HUES6 (cell line): ENCODE data around the gene KCNA5.

ENCODE experiments used
- H3K27ac ChIP-seq: 2 replicates; pipeline ENCODE4 v1.7.0; 2013; ENCODE audit warnings: low read depth, mild to moderate bottlenecking, low read length, inconsistent platforms
- H3K27me3 ChIP-seq: 2 replicates; pipeline ENCODE4 v1.6.1; 2013; ENCODE audit warnings: low read length; ENCODE audit not compliant: control insufficient read depth, insufficient read depth
- H3K36me3 ChIP-seq: 2 replicates; pipeline ENCODE4 v1.6.1; 2013; ENCODE audit warnings: low read length; ENCODE audit not compliant: control insufficient read depth, insufficient read depth
- H3K4me1 ChIP-seq: 2 replicates; pipeline ENCODE4 v1.6.1; 2013; ENCODE audit warnings: low read length; ENCODE audit not compliant: control insufficient read depth, insufficient read depth
- H3K4me3 ChIP-seq: 2 replicates; pipeline ENCODE4 v1.5.1; 2013; ENCODE audit warnings: low read depth, low read length
- H3K9ac ChIP-seq: one replicate; pipeline ENCODE4 v1.6.1; 2013; ENCODE audit warnings: mild to moderate bottlenecking, low read length
- H3K9me3 ChIP-seq: 2 replicates; pipeline ENCODE4 v1.6.1; 2013; ENCODE audit warnings: low read depth, low read length; ENCODE audit not compliant: control insufficient read depth, insufficient read depth

The KCNA5 gene

GRCh38 chr12:5039815-5040214 lies 3.9 kb upstream of the KCNA5 start:
- no peak overlapping the region for H3K9ac ChIP-seq
- H3K4me3 ChIP-seq: no peak overlapping the region
- H3K4me1 ChIP-seq: peaks cover 11% of the 10 kb centered on the region
- H3K27ac ChIP-seq: no peak overlapping the region
- no peaks in the 10 kb centered on the region for H3K9me3 ChIP-seq
- H3K27me3 ChIP-seq: peaks cover 50% of the 10 kb centered on the region
- H3K36me3 ChIP-seq: no peaks in the 10 kb centered on the region

GRCh38 chr12:5040368-5040767 lies 3.3 kb upstream of the KCNA5 start:
- Histone ChIP-seq H3K4me3 (no peak overlapping the region), H3K27ac (no peak overlapping the region), H3K9me3 (no peaks in the 10 kb centered on the region), H3K27me3 (peaks cover 55% of the 10 kb centered on the region), H3K36me3 (no peaks in the 10 kb centered on the region), H3K4me1 (peaks cover 11% of the 10 kb centered on the region), H3K9ac (no peak overlapping the region)

GRCh38 chr12:5044420-5045295 lies 979 bp downstream of the KCNA5 start:
- H3K9ac ChIP-seq: peak overlapping the region; percentile 24
- H3K27me3 ChIP-seq: peaks cover 81% of the 10 kb centered on the region

GRCh38 chr12:5047094-5047493 lies 3.4 kb downstream of the KCNA5 start:
- Histone ChIP-seq H3K4me1 (peaks cover 11% of the 10 kb centered on the region; the same call in 1 of the 2 replicates), H3K4me3 (no peak overlapping the region), H3K9ac (no peak overlapping the region), H3K27ac (no peak overlapping the region), H3K9me3 (no peaks in the 10 kb centered on the region), H3K27me3 (peaks cover 58% of the 10 kb centered on the region), H3K36me3 (no peaks in the 10 kb centered on the region)

More at GRCh38 chr12:5044420-5045295, 979 bp downstream of the KCNA5 start:
- H3K9me3 ChIP-seq: no peaks in the 10 kb centered on the region
- H3K4me1 ChIP-seq: peaks cover 11% of the 10 kb centered on the region; the same call in 1 of the 2 replicates
- no peak overlapping the region for H3K27ac ChIP-seq
- H3K4me3 ChIP-seq: peak overlapping the region; percentile 68
- H3K36me3 ChIP-seq: no peaks in the 10 kb centered on the region

- peaks cover 55% of the 10 kb centered on the region for H3K27me3 ChIP-seq
- no peak overlapping the region for H3K27ac ChIP-seq
- no peaks in the 10 kb centered on the region for H3K9me3 ChIP-seq
- H3K4me3 ChIP-seq: no peak overlapping the region
- H3K9ac ChIP-seq: no peak overlapping the region
- H3K4me1 ChIP-seq: peaks cover 11% of the 10 kb centered on the region; the same call in 1 of the 2 replicates
- no peaks in the 10 kb centered on the region for H3K36me3 ChIP-seq
Measured at GRCh38 chr12:5047729-5048128, 4.0 kb downstream of the KCNA5 start.

- H3K4me3 ChIP-seq: no peak overlapping the region
- H3K27ac ChIP-seq: no peak overlapping the region
- H3K27me3 ChIP-seq: peaks cover 27% of the 10 kb centered on the region
- no peaks in the 10 kb centered on the region for H3K9me3 ChIP-seq
- H3K4me1 ChIP-seq: peaks cover 9% of the 10 kb centered on the region; the same call in 1 of the 2 replicates
- H3K9ac ChIP-seq: no peak overlapping the region
- no peaks in the 10 kb centered on the region for H3K36me3 ChIP-seq
Measured at GRCh38 chr12:5050542-5050941, 6.9 kb downstream of the KCNA5 start.

GRCh38 chr12:5051334-5051733 lies 7.7 kb downstream of the KCNA5 start:
- Histone ChIP-seq H3K27me3 (peaks cover 19% of the 10 kb centered on the region), H3K36me3 (no peaks in the 10 kb centered on the region), H3K4me1 (peaks cover 9% of the 10 kb centered on the region; the same call in 1 of the 2 replicates), H3K27ac (no peak overlapping the region), H3K9ac (no peak overlapping the region), H3K9me3 (no peaks in the 10 kb centered on the region), H3K4me3 (no peak overlapping the region)

GRCh38 chr12:5051913-5052312 lies 8.2 kb downstream of the KCNA5 start:
- Histone ChIP-seq H3K27me3 (peaks cover 13% of the 10 kb centered on the region), H3K4me3 (no peak overlapping the region), H3K36me3 (no peaks in the 10 kb centered on the region), H3K4me1 (peaks cover 7% of the 10 kb centered on the region; the same call in 1 of the 2 replicates), H3K27ac (no peak overlapping the region), H3K9me3 (no peaks in the 10 kb centered on the region), H3K9ac (no peak overlapping the region)

GRCh38 chr12:5052348-5052747 lies 8.7 kb downstream of the KCNA5 start:
- no peaks in the 10 kb centered on the region for H3K36me3 ChIP-seq
- peaks cover 9% of the 10 kb centered on the region; the same call in 1 of the 2 replicates for H3K27me3 ChIP-seq
- H3K4me3 ChIP-seq: no peak overlapping the region
- no peak overlapping the region for H3K9ac ChIP-seq
- no peak overlapping the region for H3K27ac ChIP-seq
- no peaks in the 10 kb centered on the region for H3K9me3 ChIP-seq
- peaks cover 2% of the 10 kb centered on the region; the same call in 1 of the 2 replicates for H3K4me1 ChIP-seq

- Histone ChIP-seq H3K9ac (no peak overlapping the region), H3K4me1 (no peaks in the 10 kb centered on the region), H3K27ac (no peak overlapping the region), H3K27me3 (peaks cover 4% of the 10 kb centered on the region; the same call in 1 of the 2 replicates), H3K36me3 (no peaks in the 10 kb centered on the region), H3K4me3 (no peak overlapping the region), H3K9me3 (no peaks in the 10 kb centered on the region)
Measured at GRCh38 chr12:5059358-5059757, 15.7 kb downstream of the KCNA5 start.

- peaks cover 4% of the 10 kb centered on the region; the same call in 1 of the 2 replicates for H3K27me3 ChIP-seq
- H3K4me3 ChIP-seq: no peak overlapping the region
- H3K36me3 ChIP-seq: no peaks in the 10 kb centered on the region
- no peaks in the 10 kb centered on the region for H3K9me3 ChIP-seq
- H3K4me1 ChIP-seq: no peaks in the 10 kb centered on the region
- no peak overlapping the region for H3K27ac ChIP-seq
- H3K9ac ChIP-seq: no peak overlapping the region
Measured at GRCh38 chr12:5060958-5061357, 17.3 kb downstream of the KCNA5 start.
